Right lobe of liver (tissue), 4 donors: ENCODE results near the gene BPIFB1.

Experiments used
- POLR2A ChIP-seq: fragments of 450-650 bp; IDR thresholded peaks from one replicate; pipeline ENCODE4 v1.6.1; 2017; ENCODE audit warnings: antibody characterized with exemption, mild to moderate bottlenecking
- TF ChIP-seq, protein P1 (sequence below), 4 donors: fragments of 200-600 bp in 3 of 4; fragments of 450-650 bp in 1 of 4; IDR thresholded peaks; one replicate each; pipeline versions ENCODE4 v1.5.1 to v1.8.0; 2016 to 2022; ENCODE audit warnings: antibody characterized with exemption in 4 of 4, mild to moderate bottlenecking in 2 of 4
- donor health status: DM: no; HTN: no; CAD: no.
- donor health status: DM: no; HTN: no; CAD: no.
- donor health status: DM: no; HTN: yes; CAD: no.

DNA sequence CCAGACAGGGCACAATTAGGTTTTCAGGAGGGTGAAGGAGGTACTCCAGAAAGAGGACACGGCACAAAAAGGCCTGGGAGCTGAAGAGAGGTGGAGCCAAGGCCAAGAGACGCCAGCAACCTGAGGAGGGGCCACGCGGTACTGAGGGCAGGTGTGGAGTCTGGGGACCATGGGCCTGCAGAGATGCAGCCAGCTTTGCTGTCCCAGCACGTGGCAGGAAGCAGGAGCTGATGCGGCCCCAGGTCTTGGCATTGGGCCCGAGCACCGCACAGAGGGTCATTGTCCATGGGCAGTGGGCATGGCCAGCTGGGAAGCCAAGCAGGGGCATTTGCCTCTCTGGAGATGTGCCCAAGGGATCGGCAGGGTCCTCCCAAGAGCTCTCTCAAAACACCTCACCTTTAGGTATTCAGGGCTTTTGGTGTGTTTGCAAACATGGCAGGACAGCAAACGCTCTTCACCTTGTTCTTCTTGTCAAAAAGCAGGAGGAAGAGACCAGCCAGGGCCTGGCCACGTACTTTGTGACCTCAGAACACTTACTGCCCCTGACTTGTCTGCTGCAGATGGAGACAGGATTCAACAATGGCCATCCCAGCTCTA is 1.4 kb upstream of the BPIFB1 start:
- TF ChIP-seq POLR2A, result no peak
- TF ChIP-seq, protein P1, sequence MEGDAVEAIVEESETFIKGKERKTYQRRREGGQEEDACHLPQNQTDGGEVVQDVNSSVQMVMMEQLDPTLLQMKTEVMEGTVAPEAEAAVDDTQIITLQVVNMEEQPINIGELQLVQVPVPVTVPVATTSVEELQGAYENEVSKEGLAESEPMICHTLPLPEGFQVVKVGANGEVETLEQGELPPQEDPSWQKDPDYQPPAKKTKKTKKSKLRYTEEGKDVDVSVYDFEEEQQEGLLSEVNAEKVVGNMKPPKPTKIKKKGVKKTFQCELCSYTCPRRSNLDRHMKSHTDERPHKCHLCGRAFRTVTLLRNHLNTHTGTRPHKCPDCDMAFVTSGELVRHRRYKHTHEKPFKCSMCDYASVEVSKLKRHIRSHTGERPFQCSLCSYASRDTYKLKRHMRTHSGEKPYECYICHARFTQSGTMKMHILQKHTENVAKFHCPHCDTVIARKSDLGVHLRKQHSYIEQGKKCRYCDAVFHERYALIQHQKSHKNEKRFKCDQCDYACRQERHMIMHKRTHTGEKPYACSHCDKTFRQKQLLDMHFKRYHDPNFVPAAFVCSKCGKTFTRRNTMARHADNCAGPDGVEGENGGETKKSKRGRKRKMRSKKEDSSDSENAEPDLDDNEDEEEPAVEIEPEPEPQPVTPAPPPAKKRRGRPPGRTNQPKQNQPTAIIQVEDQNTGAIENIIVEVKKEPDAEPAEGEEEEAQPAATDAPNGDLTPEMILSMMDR (IDR thresholded peaks at IDR 0.05), result no peak
